ENCODE data around the gene ACTL9.

Gene ACTL9

DNA sequence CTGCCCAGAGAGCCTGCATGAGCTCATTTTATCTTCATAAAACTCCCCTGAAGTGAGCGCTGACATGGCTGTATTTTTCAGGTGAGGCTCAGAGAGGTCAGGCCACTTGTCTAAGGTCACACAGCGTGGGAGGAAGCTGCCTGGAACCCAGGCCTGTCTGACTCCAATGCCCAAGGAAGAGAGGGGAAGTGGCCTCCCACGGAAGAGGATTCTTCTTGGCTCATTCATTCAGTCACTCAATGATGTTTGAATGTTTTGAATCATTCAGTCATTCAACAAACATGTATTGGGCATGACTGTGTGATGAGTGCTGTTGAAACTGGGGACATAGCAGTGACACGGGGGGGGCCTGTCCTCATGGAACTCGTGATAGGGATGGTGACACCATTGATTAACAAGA, 12.0 kb downstream of the ACTL9 start:
- DNase-seq (ENCODE audit: low read depth): no peak

DNA sequence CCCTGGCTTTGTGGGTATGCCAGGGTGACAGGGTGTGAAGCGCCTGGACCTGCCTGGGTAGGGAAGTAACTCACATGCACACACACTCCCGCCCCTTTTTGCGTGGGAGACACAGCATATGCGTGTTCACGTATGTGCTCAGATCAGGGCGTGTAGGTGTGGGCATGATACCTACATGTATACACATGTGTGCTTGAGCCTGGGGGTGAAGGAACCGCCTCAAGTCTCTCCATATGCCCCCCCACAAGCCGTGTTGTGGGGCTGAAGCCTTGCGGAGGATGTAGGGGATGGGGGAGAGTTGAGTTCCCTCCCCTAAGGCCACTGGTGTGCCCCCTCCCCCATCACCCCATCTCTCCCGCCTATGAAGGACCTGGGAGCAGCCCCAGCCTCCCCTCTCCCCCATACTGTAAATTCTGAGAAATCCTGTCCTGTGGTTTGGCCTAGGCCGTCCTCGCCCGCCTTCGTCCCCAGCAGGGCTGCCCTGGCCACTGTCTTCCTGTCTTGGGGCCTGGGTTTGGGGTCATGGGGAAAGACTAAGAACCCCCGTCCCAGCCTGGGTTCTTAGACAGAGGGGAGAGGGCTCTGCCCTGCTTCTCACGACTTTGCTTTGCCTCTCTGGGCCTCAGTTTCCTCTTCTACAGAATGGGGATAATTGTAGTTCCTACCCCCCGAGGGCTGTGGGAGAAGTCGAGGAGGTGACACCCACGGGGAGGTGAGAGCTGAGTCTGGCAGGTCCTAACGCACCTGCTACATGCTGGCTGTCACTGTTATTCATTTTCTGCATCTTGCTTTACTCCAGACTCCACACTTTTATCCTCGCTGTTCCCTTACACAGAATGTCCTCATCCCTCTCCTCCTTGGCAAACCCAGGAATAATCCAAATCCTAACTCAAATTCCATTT, 14.3 kb downstream of the ACTL9 start:
- no peak for DNase-seq (ENCODE audit: low read depth)

DNA sequence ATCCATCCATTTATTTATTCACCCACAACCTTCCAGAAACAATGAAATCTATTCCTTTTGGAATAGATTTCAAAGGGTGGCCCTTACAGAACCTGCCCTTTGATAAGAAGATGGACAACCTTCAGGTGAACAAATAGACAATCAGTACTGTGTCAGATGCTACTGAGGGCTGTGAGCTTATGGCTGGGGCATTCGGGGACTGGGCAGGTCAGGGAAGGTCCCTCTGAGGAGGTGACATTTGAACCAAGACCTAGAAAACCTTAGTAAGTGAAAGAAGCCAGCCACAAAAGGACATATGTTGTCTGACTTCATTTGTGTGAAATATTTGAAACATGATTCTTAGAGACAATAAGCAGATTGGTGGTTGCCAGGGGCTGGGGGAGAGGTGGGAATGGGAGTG, 15.7 kb downstream of the ACTL9 start:
- no peak for DNase-seq (ENCODE audit: low read depth)

DNA sequence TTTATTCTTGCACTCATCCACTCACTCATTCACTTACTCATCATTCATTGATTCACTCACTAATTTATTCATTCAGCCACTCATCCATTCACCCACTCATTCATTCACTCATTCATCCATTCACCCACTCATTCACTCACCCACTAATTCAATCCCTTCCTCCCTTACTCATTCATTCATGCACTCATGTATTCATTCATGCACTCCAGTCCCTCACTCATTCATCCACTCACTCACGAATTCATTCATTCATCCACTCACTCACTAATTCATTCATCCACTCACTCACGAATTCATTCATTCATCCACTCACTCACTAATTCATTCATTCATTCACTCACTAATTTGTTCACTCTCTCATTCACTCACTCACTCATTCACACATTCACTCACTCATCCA, 16.1 kb downstream of the ACTL9 start:
- DNase-seq (ENCODE audit: low read depth): no peak

DNA sequence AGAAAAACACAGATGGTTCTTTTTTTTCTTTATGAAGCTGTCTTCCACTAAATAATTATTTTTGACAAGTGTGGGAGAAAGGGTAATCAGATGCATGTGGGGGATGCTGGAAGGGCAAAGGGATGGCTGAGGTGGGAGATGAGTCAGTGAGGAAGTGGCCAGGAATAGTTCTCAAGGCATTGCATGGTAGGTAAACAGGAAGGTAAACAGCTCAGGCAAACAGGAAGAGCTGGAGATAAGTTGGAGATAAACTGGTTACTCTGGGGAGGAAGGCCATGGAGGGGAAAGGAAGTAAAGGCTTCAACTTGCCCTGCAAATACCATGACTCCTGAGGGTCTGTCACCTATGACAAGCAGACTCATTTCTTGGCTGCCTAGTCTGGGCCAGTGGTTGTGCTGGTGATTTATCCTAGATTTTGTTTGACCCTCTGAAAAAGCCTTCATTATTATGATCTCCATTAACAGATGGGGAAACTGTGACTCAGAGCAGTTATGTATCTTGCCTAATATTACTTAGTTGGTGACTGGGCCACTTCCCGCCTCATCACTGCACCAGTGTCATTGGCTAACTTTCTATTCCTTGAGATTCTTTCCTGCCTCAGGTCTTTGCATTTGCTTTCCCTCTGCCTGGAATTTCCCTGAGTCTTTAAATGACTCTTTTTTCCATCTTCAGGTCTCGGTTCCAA, 17.1 kb downstream of the ACTL9 start:
- DNase-seq (ENCODE audit: low read depth): no peak

DNA sequence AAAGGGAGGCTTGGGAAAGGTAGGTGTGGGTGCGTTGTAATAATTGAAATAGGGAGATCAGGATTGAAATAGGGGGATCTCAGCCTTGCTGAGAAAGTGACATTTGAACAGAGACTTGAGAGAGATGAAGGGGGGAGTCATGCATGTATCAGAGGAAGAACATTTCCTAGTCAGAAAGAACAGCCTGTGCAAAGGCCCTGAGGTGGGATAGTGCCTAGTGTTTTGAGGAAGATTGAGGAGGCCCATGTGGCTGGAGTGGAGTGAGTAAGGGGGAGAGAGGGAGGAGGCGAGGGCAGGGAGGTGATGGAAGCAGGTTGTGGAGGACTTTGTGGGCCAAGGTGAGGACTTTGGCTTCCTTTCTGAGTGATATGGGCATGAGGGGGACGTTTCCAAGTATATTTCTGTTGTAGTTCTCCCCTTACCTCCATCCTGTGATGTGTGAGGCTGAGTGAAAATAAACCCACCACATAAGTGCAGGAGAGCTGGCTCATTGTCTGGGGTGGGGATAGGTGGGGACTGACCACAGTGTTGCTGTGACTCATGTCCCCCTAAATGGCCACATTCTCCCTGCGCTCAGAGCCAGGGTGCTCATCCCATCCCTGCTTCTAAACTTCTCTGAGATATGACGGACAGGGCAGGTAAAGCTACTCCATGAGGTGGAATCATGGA, 17.8 kb downstream of the ACTL9 start:
- no peak for DNase-seq (ENCODE audit: low read depth)

DNA sequence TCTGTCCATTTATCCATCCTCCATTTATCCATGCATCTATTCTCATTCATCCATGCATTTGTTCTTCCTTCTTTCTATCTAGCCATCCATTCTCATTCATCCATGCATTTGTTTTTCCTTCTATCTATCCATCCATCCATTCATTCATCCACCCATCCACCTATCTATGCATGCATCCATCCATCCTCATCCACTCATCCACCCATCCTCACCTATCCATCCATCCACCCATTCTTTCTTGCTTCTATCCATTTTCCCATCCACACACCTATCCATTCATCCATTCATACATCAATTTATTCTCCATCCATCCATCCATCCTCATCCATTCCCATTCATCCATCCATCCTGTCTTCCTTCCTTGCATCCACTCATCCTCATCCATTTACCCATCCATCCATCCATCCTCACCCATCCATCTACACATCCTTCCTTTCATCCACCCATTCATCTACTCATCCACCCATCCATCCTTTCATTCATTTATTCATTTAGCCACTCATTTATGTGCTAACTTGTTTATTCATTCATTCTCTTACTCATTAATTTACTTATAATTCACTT, 20.3 kb downstream of the ACTL9 start:
- DNase-seq (ENCODE audit: low read depth): no peak

DNA sequence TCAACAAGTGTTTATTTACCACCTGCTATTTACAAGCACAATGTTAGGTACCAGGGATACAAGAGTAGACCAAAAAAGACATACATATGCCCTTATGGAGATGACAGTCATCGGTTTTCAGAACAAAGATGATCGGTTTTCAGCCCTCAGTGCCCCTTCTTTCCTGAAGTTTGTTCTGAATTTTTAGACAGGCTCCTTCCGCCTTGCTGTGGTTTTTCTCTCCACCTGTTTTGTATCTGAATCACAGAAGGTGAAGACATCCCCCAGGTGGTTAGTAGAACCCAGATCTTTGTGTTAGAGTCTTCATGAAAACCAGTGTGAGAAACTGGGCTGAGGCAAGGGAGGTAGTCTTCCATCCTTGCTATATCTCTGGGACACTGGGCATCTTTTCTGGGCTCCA, 23.5 kb downstream of the ACTL9 start:
- DNase-seq (ENCODE audit: low read depth): no peak

DNA sequence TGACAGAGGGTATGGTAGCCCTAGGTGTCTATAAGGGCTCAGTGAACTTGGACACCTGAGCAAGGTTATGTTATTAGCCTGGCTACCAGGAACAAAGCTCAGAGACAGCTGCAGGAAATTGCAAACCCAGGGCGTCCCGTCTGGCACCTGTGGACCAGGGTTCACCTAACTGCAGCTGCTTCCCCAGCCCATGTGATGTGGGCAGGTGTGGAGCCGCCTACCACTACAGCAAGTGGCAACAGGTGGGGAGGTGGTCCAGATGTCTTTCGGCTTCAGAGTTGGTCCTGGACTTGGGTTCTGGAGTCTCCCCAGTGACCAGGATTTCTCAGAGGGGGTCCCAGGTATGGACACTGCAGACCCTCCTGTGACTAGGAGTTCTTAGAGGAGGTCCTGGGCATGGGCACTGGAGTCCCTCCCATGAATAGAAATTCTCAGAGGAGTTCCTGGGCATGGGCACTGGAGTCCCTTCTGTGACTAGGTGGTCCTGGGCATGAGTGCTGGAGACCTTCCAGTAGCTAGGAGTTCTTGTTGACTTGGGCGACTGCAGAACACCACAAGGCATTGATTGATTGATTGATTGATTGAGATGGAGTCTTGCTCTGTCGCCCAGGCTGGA, 25.2 kb downstream of the ACTL9 start:
- DNase-seq (ENCODE audit: low read depth): no peak

DNA sequence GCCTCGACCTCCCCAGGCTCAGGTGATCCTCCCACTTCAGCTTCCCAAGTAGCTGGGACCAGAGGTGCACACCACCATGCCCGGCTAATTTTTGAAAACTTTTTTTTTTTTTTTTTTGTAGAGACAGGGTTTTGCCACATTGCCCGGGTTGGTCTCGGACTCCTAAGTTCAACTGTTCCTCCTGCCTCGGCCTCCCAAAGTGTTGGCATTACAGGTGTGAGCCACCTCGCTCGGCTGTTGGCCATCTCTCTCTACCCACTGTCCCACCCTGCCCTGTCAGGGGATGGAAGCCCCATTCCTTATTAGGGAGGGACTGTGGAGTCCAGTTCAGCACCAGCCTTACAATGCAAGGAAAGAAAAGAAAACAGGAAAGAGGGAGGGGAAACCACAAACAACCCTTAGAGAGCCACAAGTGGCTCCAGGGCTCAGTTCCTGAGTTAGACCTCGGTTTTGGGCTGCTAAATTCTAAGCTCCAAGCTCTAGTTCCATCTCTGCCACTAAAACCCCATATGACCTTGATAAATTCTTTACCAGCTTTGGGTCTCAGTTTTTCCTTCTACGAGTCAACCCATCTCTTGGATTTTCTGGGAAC, 31.7 kb downstream of the ACTL9 start:
- DNase-seq (ENCODE audit: low read depth): no peak

DNA sequence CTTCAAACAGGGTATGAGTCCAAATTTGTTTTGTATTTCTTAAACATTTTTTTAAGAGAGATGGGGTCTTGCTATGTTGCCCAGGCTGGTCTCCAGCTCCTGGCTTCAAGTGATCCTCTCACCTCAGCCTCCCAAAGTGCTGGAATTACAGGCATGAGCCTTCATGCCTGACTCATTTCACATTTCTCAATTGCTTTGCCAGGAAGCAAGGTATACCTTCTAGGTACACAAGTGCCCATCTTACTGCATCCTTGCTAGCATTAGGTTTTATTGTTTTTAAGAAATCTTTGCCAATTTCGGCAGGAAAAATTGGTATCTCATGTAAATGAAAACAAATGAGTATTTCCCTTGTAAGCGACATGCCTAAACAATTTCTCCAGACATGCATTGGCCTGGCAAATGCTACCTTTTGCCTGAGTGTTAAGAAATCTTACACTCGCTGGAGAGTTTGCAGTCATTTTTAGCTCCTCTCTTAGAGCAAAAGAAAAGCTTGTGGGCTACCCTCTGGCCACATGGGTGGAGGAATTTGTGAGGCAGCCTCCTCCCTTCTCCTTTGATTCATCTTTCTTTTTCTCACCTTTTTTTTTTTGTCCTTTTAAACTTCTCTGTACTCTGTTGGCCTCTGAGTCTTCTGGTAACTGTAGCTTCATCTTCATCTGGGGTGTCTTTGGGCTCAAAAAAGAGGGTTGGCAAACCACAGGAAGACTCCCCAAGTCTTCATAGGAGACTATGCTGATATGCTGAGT, 33.0 kb downstream of the ACTL9 start:
- no peak for DNase-seq (ENCODE audit: low read depth)

DNA sequence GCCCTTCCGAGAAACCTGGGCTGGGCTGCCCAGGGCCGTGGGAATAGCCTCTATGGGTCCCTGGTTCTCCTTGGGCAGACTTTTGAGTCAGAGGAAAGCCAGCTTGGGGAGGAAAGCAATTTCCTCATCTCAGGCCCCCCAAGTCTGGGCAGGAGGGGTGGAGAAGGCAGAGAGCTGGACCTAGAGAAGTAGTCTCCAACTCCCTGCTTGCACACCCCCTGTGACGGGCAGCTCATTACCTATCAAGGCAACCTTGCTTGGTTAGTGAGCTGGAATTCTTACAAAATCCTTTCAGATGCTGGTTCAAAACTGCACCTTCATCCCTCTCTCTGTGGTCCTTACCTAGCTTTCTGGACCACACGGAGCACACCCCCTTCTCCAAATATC, 33.9 kb downstream of the ACTL9 start:
- no peak for DNase-seq (ENCODE audit: low read depth)

DNA sequence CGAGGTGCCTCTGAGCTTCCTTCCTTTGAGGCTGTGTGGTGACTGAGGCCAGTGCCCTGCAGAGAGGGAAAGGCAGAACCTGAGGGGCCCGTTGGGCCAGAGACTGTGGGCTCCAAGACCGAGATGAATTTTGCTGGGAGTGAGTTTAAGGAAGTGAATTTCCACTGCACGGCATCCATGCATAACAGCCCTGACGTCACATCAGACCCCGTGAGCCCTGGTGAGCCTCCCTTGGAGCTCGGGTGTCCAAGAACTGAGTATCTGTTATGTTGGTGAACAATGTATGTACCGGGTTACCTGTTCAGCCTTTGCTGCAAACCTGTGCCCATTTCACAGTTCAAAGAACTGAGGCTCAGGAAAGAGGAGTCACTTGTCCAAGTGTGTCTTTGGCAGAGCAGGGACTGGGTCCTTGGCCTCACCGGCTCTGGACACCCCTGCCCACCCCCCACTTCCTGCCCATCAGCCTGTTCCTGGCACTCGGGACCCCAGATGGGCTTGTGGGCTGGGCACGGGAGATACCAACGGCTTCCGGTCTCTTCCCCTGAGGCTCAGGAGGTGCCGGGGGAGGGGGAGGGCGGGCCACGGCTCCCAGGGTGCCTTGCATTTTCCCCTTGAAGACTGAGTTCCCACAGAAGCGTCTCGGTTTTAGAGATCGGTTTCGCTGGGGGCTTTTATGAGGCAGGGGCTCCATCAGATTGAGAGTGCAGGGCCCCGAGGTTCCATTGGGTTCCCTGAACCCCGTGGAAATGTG, 34.5 kb downstream of the ACTL9 start:
- DNase-seq (ENCODE audit: low read depth): peak; percentile 10

DNA sequence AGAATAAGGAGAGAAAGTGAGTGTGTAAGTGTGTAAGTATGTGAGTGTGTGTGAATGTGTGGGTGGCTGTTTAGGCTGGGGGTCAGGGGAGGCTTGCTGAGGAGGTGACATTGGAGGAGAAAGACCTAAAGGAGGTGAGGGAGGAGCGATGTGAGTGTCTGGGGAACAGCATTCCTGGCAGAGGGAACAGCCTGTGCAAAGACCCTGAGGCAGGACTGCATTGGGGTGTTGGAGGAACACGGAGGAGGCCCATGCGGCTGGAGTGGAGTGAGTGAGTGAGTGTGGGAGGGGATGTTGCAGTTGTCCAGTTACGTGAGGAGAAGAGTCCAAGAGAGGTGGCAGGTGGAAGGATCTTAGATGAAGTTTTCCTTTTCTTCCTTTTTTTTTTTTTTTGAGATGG, 36.3 kb downstream of the ACTL9 start:
- DNase-seq (ENCODE audit: low read depth): no peak

DNA sequence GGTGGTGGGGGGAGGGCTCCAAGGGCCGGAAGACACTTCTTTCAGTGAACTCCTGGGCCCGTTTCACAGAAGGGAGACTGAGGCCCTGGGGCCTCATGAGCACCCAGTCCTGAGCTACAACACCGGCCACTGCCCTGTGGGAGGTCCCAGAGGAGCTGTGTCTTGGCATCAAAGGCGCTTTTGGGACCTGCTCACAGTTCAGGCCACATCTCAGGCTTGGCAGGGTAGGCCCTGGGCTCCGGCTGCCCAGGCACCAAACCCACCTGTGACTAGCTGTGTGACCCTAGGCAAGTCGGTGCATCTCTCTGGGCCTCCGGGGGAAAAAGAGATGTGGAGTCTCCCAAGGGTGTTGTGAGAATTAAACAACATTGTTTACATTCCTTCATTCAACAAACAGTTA, 38.7 kb downstream of the ACTL9 start:
- DNase-seq (ENCODE audit: low read depth): no peak

DNA sequence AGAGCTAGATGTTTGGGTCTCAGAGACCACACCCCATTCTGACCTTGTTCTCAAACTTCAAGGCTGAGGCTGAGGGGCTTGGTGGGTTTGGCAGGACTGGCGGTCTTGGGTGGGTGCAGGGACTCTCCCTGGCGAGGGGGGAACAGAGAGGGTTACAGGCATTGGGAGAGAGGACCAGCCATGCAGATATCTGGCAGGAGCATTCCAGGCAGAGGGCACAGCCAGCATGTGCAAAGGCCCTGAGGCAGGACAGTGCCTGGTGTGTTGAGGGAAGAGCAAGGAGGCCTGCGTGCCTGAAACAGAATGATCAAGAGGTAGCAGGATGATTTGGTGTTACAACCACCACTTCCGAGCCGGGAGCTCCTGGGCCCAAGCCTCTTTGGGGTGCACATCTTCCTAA, 40.7 kb downstream of the ACTL9 start:
- DNase-seq (ENCODE audit: low read depth): no peak

DNA sequence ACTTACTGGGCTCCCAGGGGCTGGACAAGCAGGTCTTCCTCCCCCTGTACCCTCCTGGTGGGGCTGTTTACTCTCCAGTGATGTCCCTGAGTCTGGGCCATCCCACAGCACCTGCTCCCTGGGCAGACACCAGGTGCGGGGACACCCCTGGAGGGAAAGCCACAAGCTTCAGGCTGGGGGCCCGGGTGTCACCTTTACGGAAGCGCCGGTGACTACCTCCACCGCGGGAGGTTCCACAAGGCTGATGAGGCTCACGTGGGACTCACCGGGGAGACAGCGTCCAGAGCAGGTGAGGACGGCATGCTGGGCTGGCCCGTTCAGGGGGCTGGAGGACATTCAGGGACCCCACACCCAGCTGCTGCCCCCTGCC, 43.3 kb downstream of the ACTL9 start:
- DNase-seq (ENCODE audit: low read depth): peak; percentile 13

DNA sequence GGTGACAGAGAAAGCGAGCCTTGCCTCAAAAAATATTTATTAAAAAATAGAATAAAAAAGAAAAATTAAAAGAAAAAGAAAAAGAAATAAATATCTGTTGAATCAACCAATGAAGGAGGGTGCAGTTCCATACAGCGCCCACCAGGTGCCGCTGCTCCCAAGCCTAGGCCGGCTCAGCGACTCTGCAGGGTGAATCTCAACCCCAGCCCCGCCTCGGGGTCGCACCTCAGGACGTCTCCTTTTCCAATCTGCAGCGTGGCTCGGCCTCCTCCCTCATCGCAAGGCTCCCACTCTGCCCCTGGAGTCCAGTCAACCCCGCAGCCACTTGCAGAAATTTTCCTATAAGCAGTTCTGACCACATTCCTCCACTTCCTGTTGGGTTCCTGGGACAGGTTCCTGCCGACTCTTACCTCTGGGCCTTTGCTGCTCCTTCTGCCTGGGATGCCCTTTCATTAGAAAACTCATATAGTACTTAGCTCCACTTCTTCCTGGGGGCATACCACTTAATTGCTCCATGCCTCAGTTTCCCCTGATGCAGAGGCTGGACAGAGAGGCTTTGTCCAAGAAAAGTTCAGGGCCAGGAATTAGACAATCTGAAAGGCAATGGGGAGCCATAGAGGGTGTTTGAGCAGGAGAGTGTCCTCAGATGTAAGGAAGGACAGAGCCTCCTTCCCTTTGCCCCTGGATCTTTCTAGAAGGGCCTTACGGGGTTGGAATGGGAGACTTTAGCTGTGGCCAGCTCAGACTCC, 43.8 kb downstream of the ACTL9 start:
- peak; percentile 44 for DNase-seq (ENCODE audit: low read depth)

DNA sequence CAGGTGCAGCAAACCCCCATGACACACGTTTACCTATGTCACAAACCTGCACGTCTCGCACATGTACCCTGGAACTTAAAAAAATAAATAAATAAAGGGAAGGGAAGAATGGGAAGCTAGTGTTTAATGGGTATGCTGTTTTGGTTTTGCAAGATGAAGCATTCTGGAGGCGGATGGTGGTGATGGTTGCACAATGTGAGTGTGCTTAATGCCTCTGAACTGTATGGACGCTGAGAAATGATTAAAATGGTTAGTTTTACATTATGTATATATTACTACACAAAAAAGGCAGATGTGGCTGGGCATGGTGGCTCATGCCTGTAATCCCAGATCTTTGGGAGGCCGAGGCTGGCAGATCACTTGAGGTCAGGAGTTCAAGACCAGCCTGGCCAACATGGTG, 50.4 kb downstream of the ACTL9 start:
- DNase-seq (ENCODE audit: low read depth): no peak
